Peyer's patch (tissue), 4 donors: ENCODE measurements around the gene ATP6V0A4.

Experiments
- POLR2A ChIP-seq, 2 donors: fragments of 450-650 bp; IDR thresholded peaks; one replicate each; pipeline ENCODE4 v1.5.1; 2017; ENCODE audit warnings: antibody characterized with exemption in 2 of 2, mild to moderate bottlenecking in 2 of 2, moderate library complexity in 2 of 2
- TF ChIP-seq, protein P1 (sequence below), 6 experiments: fragments of 450-650 bp in 4 of 6; fragments of 200-600 bp in 2 of 6; sonication (generic) in 1 of 6; IDR thresholded peaks; one replicate each; pipeline ENCODE4 v1.5.1; 2017 to 2019; ENCODE audit warnings: antibody characterized with exemption in 6 of 6, mild to moderate bottlenecking in 3 of 6, moderate library complexity in 1 of 6

DNA sequence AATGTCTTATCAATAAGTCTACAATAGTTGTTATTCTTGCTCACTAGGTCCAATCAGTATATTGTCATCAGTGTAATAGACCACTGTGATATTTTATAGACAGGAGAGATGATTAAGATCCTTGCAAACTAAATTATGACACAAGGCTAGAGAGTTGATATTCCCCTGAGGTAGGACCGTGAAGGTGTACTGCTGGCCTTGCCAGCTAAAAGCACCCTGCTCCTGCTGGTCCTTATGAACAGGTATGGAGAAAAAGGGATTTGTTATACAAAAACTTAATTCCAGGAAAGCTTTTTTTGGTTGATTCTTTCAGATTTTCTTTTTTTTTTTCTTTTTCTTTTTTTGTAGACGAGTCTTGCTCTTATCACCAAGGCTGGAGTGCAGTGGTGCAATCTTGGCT, 17.0 kb downstream of the ATP6V0A4 start:
- no peak for TF ChIP-seq POLR2A (IDR thresholded peaks at IDR 0.05)
- TF ChIP-seq, protein P1, sequence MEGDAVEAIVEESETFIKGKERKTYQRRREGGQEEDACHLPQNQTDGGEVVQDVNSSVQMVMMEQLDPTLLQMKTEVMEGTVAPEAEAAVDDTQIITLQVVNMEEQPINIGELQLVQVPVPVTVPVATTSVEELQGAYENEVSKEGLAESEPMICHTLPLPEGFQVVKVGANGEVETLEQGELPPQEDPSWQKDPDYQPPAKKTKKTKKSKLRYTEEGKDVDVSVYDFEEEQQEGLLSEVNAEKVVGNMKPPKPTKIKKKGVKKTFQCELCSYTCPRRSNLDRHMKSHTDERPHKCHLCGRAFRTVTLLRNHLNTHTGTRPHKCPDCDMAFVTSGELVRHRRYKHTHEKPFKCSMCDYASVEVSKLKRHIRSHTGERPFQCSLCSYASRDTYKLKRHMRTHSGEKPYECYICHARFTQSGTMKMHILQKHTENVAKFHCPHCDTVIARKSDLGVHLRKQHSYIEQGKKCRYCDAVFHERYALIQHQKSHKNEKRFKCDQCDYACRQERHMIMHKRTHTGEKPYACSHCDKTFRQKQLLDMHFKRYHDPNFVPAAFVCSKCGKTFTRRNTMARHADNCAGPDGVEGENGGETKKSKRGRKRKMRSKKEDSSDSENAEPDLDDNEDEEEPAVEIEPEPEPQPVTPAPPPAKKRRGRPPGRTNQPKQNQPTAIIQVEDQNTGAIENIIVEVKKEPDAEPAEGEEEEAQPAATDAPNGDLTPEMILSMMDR (IDR thresholded peaks at IDR 0.05), result no peak
